ENCODE results near the gene CSTPP1.
"Not testable (repeated sequence)": the region's sequence is repeated elsewhere in the genome, so short reads cannot be mapped to it uniquely, and the experiment has no call there.

The CSTPP1 gene

GRCh38 chr11:47109051-47109726 is 172.6 kb downstream of the CSTPP1 start:
- Histone ChIP-seq H3K9me2 (replicated peaks; ENCODE audit: control insufficient read depth, low read length) (no peaks in the 10 kb centered on the region), H4K20me1 (ENCODE audit: control insufficient read depth, insufficient read depth, low read depth, low read length) (no peaks in the 10 kb centered on the region), H3K79me2 (ENCODE audit: control insufficient read depth, low read length) (peaks cover 4% of the 10 kb centered on the region; the same call in 1 of the 2 replicates), H3K4me2 (ENCODE audit: low read length) (peak overlapping the region; percentile 83), H3K9me3 (ENCODE audit: control insufficient read depth, insufficient read depth, low read length) (no peaks in the 10 kb centered on the region), H3F3A (ENCODE audit: control insufficient read depth, insufficient read depth) (peaks cover 29% of the 10 kb centered on the region), H3K36me3 (ENCODE audit: control insufficient read depth, low read length) (peaks cover 5% of the 10 kb centered on the region; the same call in 1 of the 2 replicates), H3K4me1 (ENCODE audit: control insufficient read depth, low read length) (peaks cover 86% of the 10 kb centered on the region), H3K27me3 (ENCODE audit: control insufficient read depth, low read length) (no peaks in the 10 kb centered on the region), H3K27ac (ENCODE audit: low read depth, low read length) (peak overlapping the region; percentile 99), H3K4me3 (ENCODE audit: low read length) (peak overlapping the region; percentile 63)
- no peak for TF ChIP-seq EZH2phosphoT487 (IDR thresholded peaks at IDR 0.05; ENCODE audit: borderline replicate concordance, low read length)
- no peak for TF ChIP-seq CTCF (IDR thresholded peaks at IDR 0.05; ENCODE audit: low read depth, low read length, poor library complexity, severe bottlenecking)

GRCh38 chr11:47109727-47110246 is 173.2 kb downstream of the CSTPP1 start:
- no peaks in the 10 kb centered on the region for H3K9me2 ChIP-seq (replicated peaks; ENCODE audit: control insufficient read depth, low read length)
- H3K4me2 ChIP-seq (ENCODE audit: low read length): peak overlapping the region; percentile 83
- peak overlapping the region; percentile 63 for H3K4me3 ChIP-seq (ENCODE audit: low read length)
- H3K4me1 ChIP-seq (ENCODE audit: control insufficient read depth, low read length): peaks cover 80% of the 10 kb centered on the region
- H3K36me3 ChIP-seq (ENCODE audit: control insufficient read depth, low read length): peaks cover 5% of the 10 kb centered on the region; the same call in 1 of the 2 replicates
- H3F3A ChIP-seq (ENCODE audit: control insufficient read depth, insufficient read depth): peaks cover 29% of the 10 kb centered on the region
- TF ChIP-seq EZH2phosphoT487 (IDR thresholded peaks at IDR 0.05; ENCODE audit: borderline replicate concordance, low read length) (no peak), CTCF (IDR thresholded peaks at IDR 0.05; ENCODE audit: low read depth, low read length, poor library complexity, severe bottlenecking) (no peak)
- H3K9me3 ChIP-seq (ENCODE audit: control insufficient read depth, insufficient read depth, low read length): no peaks in the 10 kb centered on the region
- peak overlapping the region; percentile 99 for H3K27ac ChIP-seq (ENCODE audit: low read depth, low read length)
- H3K27me3 ChIP-seq (ENCODE audit: control insufficient read depth, low read length): no peaks in the 10 kb centered on the region
- H3K79me2 ChIP-seq (ENCODE audit: control insufficient read depth, low read length): peaks cover 4% of the 10 kb centered on the region; the same call in 1 of the 2 replicates
- H4K20me1 ChIP-seq (ENCODE audit: control insufficient read depth, insufficient read depth, low read depth, low read length): no peaks in the 10 kb centered on the region

- H3K9me2 ChIP-seq (replicated peaks; ENCODE audit: control insufficient read depth, low read length): no peaks in the 10 kb centered on the region
- H3K27ac ChIP-seq (ENCODE audit: low read depth, low read length): peak overlapping the region; percentile 99
- peaks cover 66% of the 10 kb centered on the region for H3K4me1 ChIP-seq (ENCODE audit: control insufficient read depth, low read length)
- no peaks in the 10 kb centered on the region for H3K27me3 ChIP-seq (ENCODE audit: control insufficient read depth, low read length)
- H3F3A ChIP-seq (ENCODE audit: control insufficient read depth, insufficient read depth): peaks cover 24% of the 10 kb centered on the region
- H3K4me3 ChIP-seq (ENCODE audit: low read length): peak overlapping the region; percentile 63
- peak overlapping the region; percentile 83 for H3K4me2 ChIP-seq (ENCODE audit: low read length)
- peaks cover 5% of the 10 kb centered on the region; the same call in 1 of the 2 replicates for H3K36me3 ChIP-seq (ENCODE audit: control insufficient read depth, low read length)
- H4K20me1 ChIP-seq (ENCODE audit: control insufficient read depth, insufficient read depth, low read depth, low read length): no peaks in the 10 kb centered on the region
- H3K9me3 ChIP-seq (ENCODE audit: control insufficient read depth, insufficient read depth, low read length): no peaks in the 10 kb centered on the region
- TF ChIP-seq CTCF (IDR thresholded peaks at IDR 0.05; ENCODE audit: low read depth, low read length, poor library complexity, severe bottlenecking) (no peak), EZH2phosphoT487 (IDR thresholded peaks at IDR 0.05; ENCODE audit: borderline replicate concordance, low read length) (no peak)
- H3K79me2 ChIP-seq (ENCODE audit: control insufficient read depth, low read length): peaks cover 4% of the 10 kb centered on the region; the same call in 1 of the 2 replicates
Observed at GRCh38 chr11:47111318-47111804, 174.8 kb downstream of the CSTPP1 start.

- not testable (repeated sequence) for H3K4me3 ChIP-seq (ENCODE audit: low read length); H4K20me1 ChIP-seq (ENCODE audit: control insufficient read depth, insufficient read depth, low read depth, low read length); H3K36me3 ChIP-seq (ENCODE audit: control insufficient read depth, low read length); H3K27me3 ChIP-seq (ENCODE audit: control insufficient read depth, low read length); H3K9me3 ChIP-seq (ENCODE audit: control insufficient read depth, insufficient read depth, low read length); H3K9me2 ChIP-seq (replicated peaks; ENCODE audit: control insufficient read depth, low read length); H3K79me2 ChIP-seq (ENCODE audit: control insufficient read depth, low read length); H3K4me2 ChIP-seq (ENCODE audit: low read length)
- H3K4me1 ChIP-seq (ENCODE audit: control insufficient read depth, low read length): peaks cover 51% of the 10 kb centered on the region
- peak overlapping the region; percentile 99 for H3K27ac ChIP-seq (ENCODE audit: low read depth, low read length)
- H3F3A ChIP-seq (ENCODE audit: control insufficient read depth, insufficient read depth): peaks cover 24% of the 10 kb centered on the region
Observed at GRCh38 chr11:47112941-47113340, 176.4 kb downstream of the CSTPP1 start.

GRCh38 chr11:47118958-47119688 is 182.6 kb downstream of the CSTPP1 start:
- H3K27ac ChIP-seq (ENCODE audit: low read depth, low read length); H3K4me3 ChIP-seq (ENCODE audit: low read length); H3K79me2 ChIP-seq (ENCODE audit: control insufficient read depth, low read length): not testable (repeated sequence)

More at GRCh38 chr11:47118958-47119688, 182.6 kb downstream of the CSTPP1 start:
- not testable (repeated sequence) for H3K27me3 ChIP-seq (ENCODE audit: control insufficient read depth, low read length); H3K4me2 ChIP-seq (ENCODE audit: low read length); H3K36me3 ChIP-seq (ENCODE audit: control insufficient read depth, low read length); H3K9me2 ChIP-seq (replicated peaks; ENCODE audit: control insufficient read depth, low read length); H4K20me1 ChIP-seq (ENCODE audit: control insufficient read depth, insufficient read depth, low read depth, low read length); H3F3A ChIP-seq (ENCODE audit: control insufficient read depth, insufficient read depth); H3K9me3 ChIP-seq (ENCODE audit: control insufficient read depth, insufficient read depth, low read length); H3K4me1 ChIP-seq (ENCODE audit: control insufficient read depth, low read length)

Measured in DOHH2 (cell line).